ENCODE results near the gene PDE6B.

- TF ChIP-seq CTCF (IDR thresholded peaks at IDR 0.05) (no peak), POLR2A (IDR thresholded peaks at IDR 0.05) (no peak)
These were observed 3.0 kb upstream of the PDE6B start for GRCh38 chr4:622071-622995.

Data from thyroid gland (tissue), 4 donors.